SU-DHL-6 (cell line): ENCODE results near the gene WFIKKN1.

Experiments
- H2AFZ ChIP-seq: fragments of 200-600 bp; sonication (generic); 2 replicates; pipeline ENCODE4 v1.6.1; 2014; ENCODE audit warnings: low read depth, mild to moderate bottlenecking, moderate library complexity, mixed read lengths, antibody characterized with exemption, low read length; ENCODE audit not compliant: severe bottlenecking
- H3F3A ChIP-seq: fragments of 200-600 bp; shearing (Covaris generic); 2 replicates; pipeline ENCODE4 v1.6.0; 2016; ENCODE audit warnings: antibody characterized with exemption, mild to moderate bottlenecking; ENCODE audit not compliant: insufficient read depth
- H3K27ac ChIP-seq: fragments of 200-600 bp; sonication (generic); 2 replicates; pipeline ENCODE4 v1.5.1; 2016; ENCODE audit warnings: low read depth, mild to moderate bottlenecking, low read length, moderate library complexity, mixed read lengths
- H3K27me3 ChIP-seq: fragments of 200-600 bp; sonication (generic), shearing (Covaris generic); 2 replicates; pipeline ENCODE4 v1.6.0; 2014; ENCODE audit warnings: mild to moderate bottlenecking, low read length
- H3K36me3 ChIP-seq: fragments of 200-600 bp; sonication (generic); 2 replicates; pipeline ENCODE4 v1.6.1; 2014; ENCODE audit warnings: mild to moderate bottlenecking, low read length, mixed read lengths
- H3K4me2 ChIP-seq: fragments of 300-600, 200-600 bp; shearing (Covaris generic), sonication (generic); 2 replicates; pipeline ENCODE4 v1.6.0; 2014; ENCODE audit warnings: low read length, low read depth, mild to moderate bottlenecking; ENCODE audit not compliant: poor library complexity, severe bottlenecking
- H3K4me3 ChIP-seq: fragments of 200-600 bp; sonication (generic); 2 replicates; pipeline ENCODE4 v1.5.1; 2014; ENCODE audit warnings: antibody characterized with exemption, low read length, mild to moderate bottlenecking, mixed read lengths; ENCODE audit not compliant: insufficient read depth, poor library complexity, severe bottlenecking
- H3K79me2 ChIP-seq: fragments of 200-600 bp; sonication (generic); 2 replicates; pipeline ENCODE4 v1.6.1; 2014; ENCODE audit warnings: mild to moderate bottlenecking, low read length, moderate library complexity; ENCODE audit not compliant: insufficient read depth
- H3K9ac ChIP-seq: fragments of 200-600 bp; sonication (generic); 2 replicates; pipeline ENCODE4 v1.7.0; 2014; ENCODE audit warnings: mild to moderate bottlenecking, low read length
- H3K9me2 ChIP-seq: fragments of 200-600 bp; sonication (generic); replicated peaks from 2 replicates; pipeline ENCODE4 v1.6.1; 2014; ENCODE audit warnings: low read length; ENCODE audit not compliant: insufficient read depth
- H3K9me3 ChIP-seq: fragments of 200-600 bp; sonication (generic); 2 replicates; pipeline ENCODE4 v1.6.1; 2014; ENCODE audit warnings: low read length, mixed read lengths; ENCODE audit not compliant: insufficient read depth
- H4K20me1 ChIP-seq: fragments of 200-600 bp; sonication (generic); 2 replicates; pipeline ENCODE4 v1.6.1; 2014; ENCODE audit warnings: low read depth, mild to moderate bottlenecking, antibody characterized with exemption, low read length, moderate library complexity, mixed read lengths
- EZH2phosphoT487 ChIP-seq: fragments of 200-600 bp; sonication (generic), shearing (Covaris generic); conservative IDR thresholded peaks from 2 replicates; pipeline ENCODE4 v1.6.1; 2018; ENCODE audit warnings: mild to moderate bottlenecking, antibody characterized with exemption, low read length, moderate library complexity, mixed read lengths
- TF ChIP-seq, protein P1 (sequence below): fragments of 200-600 bp; sonication (generic); IDR thresholded peaks from one replicate; pipeline ENCODE4 v1.5.1; 2017; ENCODE audit warnings: antibody characterized with exemption, mild to moderate bottlenecking, low read length, moderate library complexity; ENCODE audit not compliant: insufficient read depth, poor library complexity, severe bottlenecking

WFIKKN1 gene

DNA sequence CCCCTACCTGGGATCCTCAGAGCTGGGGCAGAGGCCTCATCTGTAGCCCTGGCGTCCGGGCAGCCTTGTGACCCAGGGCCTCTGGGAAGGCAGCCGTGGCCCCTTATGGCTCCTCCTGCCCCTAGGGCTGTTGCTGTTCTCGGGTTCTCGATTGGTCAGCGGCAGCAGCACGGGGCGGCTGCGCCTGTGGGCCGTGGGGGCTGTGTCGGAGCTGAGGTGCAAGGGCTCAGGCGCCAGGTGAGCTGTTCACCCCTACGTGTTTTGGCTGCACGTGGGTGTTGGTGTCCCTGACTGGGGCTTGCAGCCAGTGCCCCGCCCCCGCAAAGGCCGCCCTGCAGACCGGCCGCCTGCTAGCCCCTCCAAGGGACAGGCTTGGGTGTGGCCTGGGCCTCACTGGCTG is 31.3 kb downstream of the WFIKKN1 start:
- H3K9me2 ChIP-seq = no peaks in the 10 kb centered on the region
- H3K4me2 ChIP-seq = no peak overlapping the region
- H3K9ac ChIP-seq = no peak overlapping the region
- no peaks in the 10 kb centered on the region for H3K9me3 ChIP-seq
- H3K36me3 ChIP-seq = no peaks in the 10 kb centered on the region
- no peaks in the 10 kb centered on the region for H3K27me3 ChIP-seq
- no peak overlapping the region for H3K27ac ChIP-seq
- no peaks in the 10 kb centered on the region for H4K20me1 ChIP-seq
- no peaks in the 10 kb centered on the region for H3F3A ChIP-seq
- no peak overlapping the region for H3K4me3 ChIP-seq
- TF ChIP-seq, protein P1, sequence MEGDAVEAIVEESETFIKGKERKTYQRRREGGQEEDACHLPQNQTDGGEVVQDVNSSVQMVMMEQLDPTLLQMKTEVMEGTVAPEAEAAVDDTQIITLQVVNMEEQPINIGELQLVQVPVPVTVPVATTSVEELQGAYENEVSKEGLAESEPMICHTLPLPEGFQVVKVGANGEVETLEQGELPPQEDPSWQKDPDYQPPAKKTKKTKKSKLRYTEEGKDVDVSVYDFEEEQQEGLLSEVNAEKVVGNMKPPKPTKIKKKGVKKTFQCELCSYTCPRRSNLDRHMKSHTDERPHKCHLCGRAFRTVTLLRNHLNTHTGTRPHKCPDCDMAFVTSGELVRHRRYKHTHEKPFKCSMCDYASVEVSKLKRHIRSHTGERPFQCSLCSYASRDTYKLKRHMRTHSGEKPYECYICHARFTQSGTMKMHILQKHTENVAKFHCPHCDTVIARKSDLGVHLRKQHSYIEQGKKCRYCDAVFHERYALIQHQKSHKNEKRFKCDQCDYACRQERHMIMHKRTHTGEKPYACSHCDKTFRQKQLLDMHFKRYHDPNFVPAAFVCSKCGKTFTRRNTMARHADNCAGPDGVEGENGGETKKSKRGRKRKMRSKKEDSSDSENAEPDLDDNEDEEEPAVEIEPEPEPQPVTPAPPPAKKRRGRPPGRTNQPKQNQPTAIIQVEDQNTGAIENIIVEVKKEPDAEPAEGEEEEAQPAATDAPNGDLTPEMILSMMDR = no peak
- no peaks in the 10 kb centered on the region for H3K79me2 ChIP-seq
- no peak overlapping the region for H2AFZ ChIP-seq

DNA sequence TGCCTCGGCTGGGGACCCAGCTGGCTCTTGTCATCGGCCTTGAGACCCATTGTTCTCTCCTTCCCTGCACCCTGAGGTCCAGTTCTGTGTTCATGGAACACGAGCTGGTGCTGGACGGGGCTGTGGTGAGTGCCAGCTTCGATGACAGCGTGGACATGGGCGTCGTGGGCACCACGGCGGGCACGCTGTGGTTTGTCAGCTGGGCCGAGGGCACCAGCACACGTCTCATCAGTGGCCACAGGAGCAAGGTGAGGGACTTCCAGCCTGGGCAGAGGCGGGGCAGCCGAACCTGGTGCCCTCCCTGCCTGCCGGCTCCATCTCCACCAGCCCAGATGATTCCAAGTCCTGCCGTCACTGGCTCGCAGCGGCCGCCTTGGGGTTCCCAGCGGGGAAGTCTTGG is 31.8 kb downstream of the WFIKKN1 start:
- H3K27me3 ChIP-seq = no peaks in the 10 kb centered on the region
- H2AFZ ChIP-seq = no peak overlapping the region
- no peaks in the 10 kb centered on the region for H3K9me3 ChIP-seq
- no peaks in the 10 kb centered on the region for H3F3A ChIP-seq
- TF ChIP-seq EZH2phosphoT487 = no peak
- TF ChIP-seq, protein P1 = no peak
- no peak overlapping the region for H3K4me2 ChIP-seq
- H3K9me2 ChIP-seq = no peaks in the 10 kb centered on the region
- H3K9ac ChIP-seq = no peak overlapping the region
- no peaks in the 10 kb centered on the region for H4K20me1 ChIP-seq
- H3K79me2 ChIP-seq = no peaks in the 10 kb centered on the region
- no peak overlapping the region for H3K27ac ChIP-seq
- no peak overlapping the region for H3K4me3 ChIP-seq
- no peaks in the 10 kb centered on the region for H3K36me3 ChIP-seq

DNA sequence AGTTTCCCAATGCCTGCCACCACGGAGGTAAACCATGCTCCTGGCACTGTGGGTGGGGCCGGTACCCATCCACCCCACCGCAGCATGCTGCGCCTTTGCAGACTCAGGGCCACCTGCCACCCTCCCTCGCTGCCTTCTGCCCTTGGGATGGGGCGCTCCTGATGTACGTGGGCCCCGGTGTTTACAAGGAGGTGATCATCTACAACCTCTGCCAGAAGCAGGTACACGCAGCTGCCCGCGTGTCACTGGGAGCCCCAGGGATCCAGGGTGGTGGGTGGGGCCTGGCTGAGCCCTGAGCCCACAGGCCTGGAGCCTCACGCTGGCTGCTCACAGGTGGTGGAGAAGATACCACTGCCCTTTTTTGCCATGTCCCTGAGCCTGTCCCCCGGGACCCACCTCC is 35.8 kb downstream of the WFIKKN1 start:
- Histone ChIP-seq H3K9ac (no peak overlapping the region), H2AFZ (no peak overlapping the region), H3K27ac (no peak overlapping the region), H3K9me3 (no peaks in the 10 kb centered on the region), H3K36me3 (no peaks in the 10 kb centered on the region), H3K4me2 (no peak overlapping the region), H3F3A (no peaks in the 10 kb centered on the region), H3K4me3 (no peak overlapping the region), H3K9me2 (no peaks in the 10 kb centered on the region), H3K79me2 (peaks cover 8% of the 10 kb centered on the region; the same call in 1 of the 2 replicates), H4K20me1 (no peaks in the 10 kb centered on the region), H3K27me3 (no peaks in the 10 kb centered on the region)
- TF ChIP-seq EZH2phosphoT487 = no peak
- TF ChIP-seq, protein P1 = no peak
